Heart left ventricle (tissue), 16 donors: Measurements from ENCODE around the gene ZDHHC4. TPM values are rescaled to one million over a fixed set of nuclear protein-coding genes. Genes with fewer than 3 reads are reported as not detected.

ENCODE experiments used
- ATAC-seq, 4 donors: fragments of 200-7000 bp; cut with Tn5 transposase; one replicate each; pipeline ENCODE4 v1.9.1; 2020 to 2022; ENCODE audit warnings: moderate library complexity in 4 of 4, mild to moderate bottlenecking in 3 of 4, moderate number of reproducible peaks in 1 of 4
- DNase-seq, 5 donors: peaks; one replicate each; pipeline ENCODE4 v3.0.0-alpha.2; 2020
- H3K27ac ChIP-seq, 12 donors: fragments of 200-600 bp; sonication (generic) in 4 of 12; one replicate each; pipeline versions ENCODE4 v1.5.0 to v1.8.0; 2016 to 2022; ENCODE audit warnings: mild to moderate bottlenecking in 2 of 12
- H3K27me3 ChIP-seq, 9 donors: fragments of 200-600 bp; sonication (generic) in 2 of 9; one replicate each; pipeline versions ENCODE4 v1.5.1 to v1.8.0; 2016 to 2022; ENCODE audit warnings: mild to moderate bottlenecking in 3 of 9
- H3K36me3 ChIP-seq, 9 donors: fragments of 200-600 bp; sonication (generic) in 2 of 9; one replicate each; pipeline versions ENCODE4 v1.5.0 to v1.8.0; 2018 to 2022; ENCODE audit warnings: mild to moderate bottlenecking in 2 of 9
- H3K4me1 ChIP-seq, 12 donors: fragments of 200-600 bp; sonication (generic) in 4 of 12; one replicate each; pipeline versions ENCODE4 v1.5.0 to v1.8.0; 2016 to 2022; ENCODE audit warnings: mild to moderate bottlenecking in 3 of 12
- H3K4me3 ChIP-seq, 12 donors: fragments of 200-600 bp; sonication (generic) in 4 of 12; one replicate each; pipeline versions ENCODE4 v1.5.0 to v1.8.0; 2017 to 2022; ENCODE audit warnings: mild to moderate bottlenecking in 9 of 12, moderate library complexity in 4 of 12
- H3K9me3 ChIP-seq, 12 donors: fragments of 200-600 bp; sonication (generic) in 4 of 12; one replicate each; pipeline versions ENCODE4 v1.5.0 to v1.8.0; 2016 to 2022; ENCODE audit warnings: mild to moderate bottlenecking in 1 of 12
- CTCF ChIP-seq, 12 donors: fragments of 200-600 bp; sonication (generic) in 4 of 12; IDR thresholded peaks; one replicate each; pipeline versions ENCODE4 v1.5.0 to v1.8.0; 2018 to 2022; ENCODE audit warnings: antibody characterized with exemption in 12 of 12, mild to moderate bottlenecking in 5 of 12
- POLR2A ChIP-seq, 2 donors: fragments of 450-650 bp; IDR thresholded peaks; one replicate each; pipeline ENCODE4 v1.6.1; 2017; ENCODE audit warnings: antibody characterized with exemption in 2 of 2, mild to moderate bottlenecking in 2 of 2, moderate library complexity in 2 of 2
- WGBS, 4 donors: extraction: QIAGEN DNeasy Blood & Tissue Kit in 2 of 4; methylation state at CpG; one replicate each; pipeline versions ENCODE4 v1.1.5 to v1.1.7; 2013 to 2018; 5-methylcytosine and 5-hydroxymethylcytosine counted together
- intact Hi-C, 10 donors: fragments of 100-400 bp; cut with DNase I; formaldehyde crosslinking; loops; one replicate each; pipeline versions ENCODE4 v1.11.1 to v1.14.2; 2022
- polyA plus RNA-seq, 2 donors: library from polyadenylated mRNA; stranded (reverse); fragments of 200-250 nt; gene quantifications; one replicate each; pipeline ENCODE4 v1.2.3, GENCODE V29; 2013
- total RNA-seq, 9 donors: library from RNA; depleted of rRNA in 2 of 9; stranded (reverse); fragments of >200 nt in 2 of 9; fragmentation: NEBNext Ultra II Directional in 3 of 9; extraction: Animal tissue kit (Norgen Biotek cat#: 25700) in 3 of 9; gene quantifications; one replicate each; pipeline versions ENCODE4 v1.1.0 to v1.2.4, GENCODE V29; 2016 to 2023
- donor health status: ischemic (EF 13 %, LVEDD 7.1; RV severe dilation, severe dysfunction).
- donor health status: healthy with polysubstance abuse.
- donor health status: DM: no; HTN: yes; CAD: no.
- donor health status: DM: no; HTN: no; CAD: no.
- donor health status: ischemic (EF 25% LVEDD 6.9; RV normal size, moderate dysfunction).
- donor health status: ischemic (EF 25% LVEDD 5.7; RV mildly dilated, moderate dysfunction).
- donor health status: healthy.
- donor health status: DM: yes; HTN: yes; CAD: no.
- donor health status: ischemic (EF 35%, LVEDD 5.7; RV mildly dilated, moderate dysfunction).
- donor health status: nonischemic (EF 11% LVEDD 7.7; RV severe dilation, severe dysfunction).
- donor health status: DM: yes; HTN: yes; CAD: no.
- donor health status: PGD.
- donor health status: ischemic (EF 29% LVEDD 5.4; RV normal size, mild dysfunction).
- donor health status: nonischemic (EF 23%, LVEDD 6.1; RV moderate dilation, normal function).

The ZDHHC4 gene
- total and polyA plus RNA-seq, 11 donors: 26.2 to 48.4 (median 37.8) TPM

GRCh38 chr7:6562106-6562505 lies 15.1 kb upstream of the ZDHHC4 start:
- 90 to 100% (median 95%) methylated on average over 1 of the region's 1 CpG for WGBS, 4 donors
- intact Hi-C loops: no loop called here
- Histone ChIP-seq H3K9me3 (no peaks in the 10 kb centered on the region), H3K36me3 (no peaks in the 10 kb centered on the region), H3K4me1 (no peaks in the 10 kb centered on the region), H3K27me3 (peaks cover 0 to 3% (median 0%) of the 10 kb centered on the region in 9 donors), H3K27ac (no peak overlapping the region), H3K4me3 (no peak overlapping the region)
- TF ChIP-seq POLR2A (IDR thresholded peaks at IDR 0.05): no peak
- no peak for TF ChIP-seq CTCF (IDR thresholded peaks at IDR 0.05)
- no peak for DNase-seq
- ATAC-seq: no peak

GRCh38 chr7:6563936-6564770 lies 13.1 kb upstream of the ZDHHC4 start:
- H3K4me3 ChIP-seq: no peak overlapping the region
- 75 to 79% (median 77%) methylated on average over 12 of the region's 12 CpGs for WGBS, 4 donors
- intact Hi-C loops: no loop called here
- no peaks in the 10 kb centered on the region for H3K4me1 ChIP-seq
- DNase-seq: peak in 1 of 5 donors; percentile 19
- no peak overlapping the region for H3K27ac ChIP-seq
- TF ChIP-seq CTCF (IDR thresholded peaks at IDR 0.05) (no peak), POLR2A (IDR thresholded peaks at IDR 0.05) (no peak)
- ATAC-seq: no peak
- H3K9me3 ChIP-seq: no peaks in the 10 kb centered on the region
- H3K27me3 ChIP-seq: peaks cover 0 to 3% (median 0%) of the 10 kb centered on the region in 9 donors
- H3K36me3 ChIP-seq: no peaks in the 10 kb centered on the region

GRCh38 chr7:6565655-6566054 lies 11.6 kb upstream of the ZDHHC4 start:
- Histone ChIP-seq H3K27ac (no peak overlapping the region), H3K9me3 (no peaks in the 10 kb centered on the region), H3K4me1 (no peaks in the 10 kb centered on the region), H3K27me3 (no peaks in the 10 kb centered on the region), H3K36me3 (no peaks in the 10 kb centered on the region), H3K4me3 (no peak overlapping the region)
- no peak for TF ChIP-seq POLR2A (IDR thresholded peaks at IDR 0.05)
- no peak for TF ChIP-seq CTCF (IDR thresholded peaks at IDR 0.05)
- WGBS, 4 donors: 90 to 93% (median 92%) methylated on average over 4 of the region's 4 CpGs
- intact Hi-C loops: no loop called here
- DNase-seq (peak in 1 of 5 donors; percentile 16), ATAC-seq (no peak)

- TF ChIP-seq POLR2A (IDR thresholded peaks at IDR 0.05) (no peak), CTCF (IDR thresholded peaks at IDR 0.05) (no peak)
- H3K4me3 ChIP-seq: no peak overlapping the region
- DNase-seq (no peak), ATAC-seq (no peak)
- H3K36me3 ChIP-seq: no peaks in the 10 kb centered on the region
- 82 to 90% (median 86%) methylated on average over 3 of the region's 3 CpGs for WGBS, 4 donors
- H3K27ac ChIP-seq: no peak overlapping the region
- no peaks in the 10 kb centered on the region for H3K9me3 ChIP-seq
- intact Hi-C loops: no loop called here
- H3K27me3 ChIP-seq: no peaks in the 10 kb centered on the region
- no peaks in the 10 kb centered on the region for H3K4me1 ChIP-seq
These were observed 9.4 kb upstream of the ZDHHC4 start for GRCh38 chr7:6567886-6568285.
